VCaP (cell line): Measurements from ENCODE around the gene CALN1.

ENCODE experiments used
- H3K27ac ChIP-seq: fragments of 450-650 bp; 2 replicates; pipeline ENCODE4 v1.5.1; 2017
- TF ChIP-seq, protein P1 (sequence below): fragments of 450-650 bp; conservative IDR thresholded peaks from 2 replicates; pipeline ENCODE4 v1.5.1; 2017; ENCODE audit warnings: mild to moderate bottlenecking, moderate library complexity

CALN1 gene

DNA sequence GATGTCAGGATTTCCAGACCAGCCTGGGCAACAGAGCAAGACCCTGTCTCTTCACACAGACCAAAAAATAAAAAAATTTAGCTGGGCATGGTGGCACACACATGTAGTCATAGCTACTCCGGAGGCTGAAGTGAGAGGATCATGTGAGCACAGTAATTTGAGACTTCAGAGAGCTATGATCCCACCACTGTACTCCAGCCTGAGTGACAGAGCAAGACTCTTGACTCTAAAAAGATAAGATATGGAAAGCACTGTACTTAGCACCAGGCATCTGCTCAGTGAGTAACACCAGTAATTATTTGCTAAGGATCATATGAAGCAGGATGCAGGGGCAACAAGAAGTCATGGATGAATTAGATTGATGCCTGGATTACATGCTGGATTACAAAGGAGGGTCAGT lies 128.8 kb downstream of the CALN1 start:
- TF ChIP-seq, protein P1, sequence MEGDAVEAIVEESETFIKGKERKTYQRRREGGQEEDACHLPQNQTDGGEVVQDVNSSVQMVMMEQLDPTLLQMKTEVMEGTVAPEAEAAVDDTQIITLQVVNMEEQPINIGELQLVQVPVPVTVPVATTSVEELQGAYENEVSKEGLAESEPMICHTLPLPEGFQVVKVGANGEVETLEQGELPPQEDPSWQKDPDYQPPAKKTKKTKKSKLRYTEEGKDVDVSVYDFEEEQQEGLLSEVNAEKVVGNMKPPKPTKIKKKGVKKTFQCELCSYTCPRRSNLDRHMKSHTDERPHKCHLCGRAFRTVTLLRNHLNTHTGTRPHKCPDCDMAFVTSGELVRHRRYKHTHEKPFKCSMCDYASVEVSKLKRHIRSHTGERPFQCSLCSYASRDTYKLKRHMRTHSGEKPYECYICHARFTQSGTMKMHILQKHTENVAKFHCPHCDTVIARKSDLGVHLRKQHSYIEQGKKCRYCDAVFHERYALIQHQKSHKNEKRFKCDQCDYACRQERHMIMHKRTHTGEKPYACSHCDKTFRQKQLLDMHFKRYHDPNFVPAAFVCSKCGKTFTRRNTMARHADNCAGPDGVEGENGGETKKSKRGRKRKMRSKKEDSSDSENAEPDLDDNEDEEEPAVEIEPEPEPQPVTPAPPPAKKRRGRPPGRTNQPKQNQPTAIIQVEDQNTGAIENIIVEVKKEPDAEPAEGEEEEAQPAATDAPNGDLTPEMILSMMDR, result no peak

DNA sequence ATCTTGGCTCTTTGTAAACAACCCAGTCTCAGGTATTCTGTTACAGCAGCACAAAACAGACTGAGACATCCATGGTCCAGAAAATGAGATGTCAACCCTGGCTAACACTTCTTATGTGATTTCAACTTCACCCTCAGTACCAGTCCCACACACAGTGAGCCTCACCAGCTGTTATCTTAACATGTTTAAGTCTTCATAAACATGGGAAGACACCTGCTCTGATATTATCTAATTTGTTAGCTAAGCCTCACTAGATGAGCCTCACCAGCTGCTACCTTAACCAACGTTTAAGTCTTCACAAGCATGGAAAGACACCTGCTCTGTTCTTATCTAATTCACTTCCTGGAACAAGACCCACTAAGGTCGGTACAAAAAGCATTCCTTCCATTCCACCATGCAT lies 130.8 kb downstream of the CALN1 start:
- TF ChIP-seq, protein P1, result no peak
- no peak overlapping the region for H3K27ac ChIP-seq

More for the DNA sequence above, 128.8 kb downstream of the CALN1 start:
- H3K27ac ChIP-seq, result no peak overlapping the region

DNA sequence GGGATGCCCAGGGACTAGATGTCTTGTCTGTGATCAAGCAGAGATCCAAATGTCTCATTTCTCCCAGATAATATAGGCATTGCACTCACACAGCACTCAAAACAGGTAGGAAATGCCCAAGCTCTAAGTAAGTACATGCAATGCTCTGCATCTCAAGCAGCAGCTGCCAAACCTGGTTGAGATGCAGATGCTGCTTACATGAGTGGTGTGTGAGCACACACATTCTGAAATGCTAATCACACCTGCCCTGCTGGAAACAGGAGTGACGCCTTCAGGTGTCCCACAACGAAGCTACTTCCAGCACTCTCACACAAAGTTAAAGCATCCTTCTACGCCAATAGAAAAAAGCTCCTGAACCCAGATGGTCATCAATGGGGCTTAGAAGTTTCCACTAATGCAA lies 132.9 kb downstream of the CALN1 start:
- H3K27ac ChIP-seq, result no peak overlapping the region
- TF ChIP-seq, protein P1, result no peak

DNA sequence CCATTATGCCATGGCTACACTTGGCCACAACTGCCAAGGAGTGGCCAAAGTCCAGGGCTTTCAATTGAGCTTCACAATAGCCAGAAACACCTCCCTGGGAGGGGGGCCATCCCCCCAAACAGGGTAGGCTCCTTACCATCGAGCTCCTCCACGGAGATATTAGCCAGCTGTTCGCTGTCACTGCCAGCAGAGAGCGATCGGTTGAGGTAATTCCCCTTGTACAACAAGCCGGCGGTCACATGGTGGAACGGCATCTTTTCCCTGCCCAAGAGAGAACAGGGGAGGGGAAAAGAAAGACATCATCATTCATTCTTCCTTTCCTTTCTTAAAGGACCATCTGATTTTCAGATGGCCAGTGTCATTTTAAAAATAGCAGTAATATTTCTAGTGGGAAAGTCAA lies 133.6 kb downstream of the CALN1 start:
- no peak overlapping the region for H3K27ac ChIP-seq
- TF ChIP-seq, protein P1, result no peak

DNA sequence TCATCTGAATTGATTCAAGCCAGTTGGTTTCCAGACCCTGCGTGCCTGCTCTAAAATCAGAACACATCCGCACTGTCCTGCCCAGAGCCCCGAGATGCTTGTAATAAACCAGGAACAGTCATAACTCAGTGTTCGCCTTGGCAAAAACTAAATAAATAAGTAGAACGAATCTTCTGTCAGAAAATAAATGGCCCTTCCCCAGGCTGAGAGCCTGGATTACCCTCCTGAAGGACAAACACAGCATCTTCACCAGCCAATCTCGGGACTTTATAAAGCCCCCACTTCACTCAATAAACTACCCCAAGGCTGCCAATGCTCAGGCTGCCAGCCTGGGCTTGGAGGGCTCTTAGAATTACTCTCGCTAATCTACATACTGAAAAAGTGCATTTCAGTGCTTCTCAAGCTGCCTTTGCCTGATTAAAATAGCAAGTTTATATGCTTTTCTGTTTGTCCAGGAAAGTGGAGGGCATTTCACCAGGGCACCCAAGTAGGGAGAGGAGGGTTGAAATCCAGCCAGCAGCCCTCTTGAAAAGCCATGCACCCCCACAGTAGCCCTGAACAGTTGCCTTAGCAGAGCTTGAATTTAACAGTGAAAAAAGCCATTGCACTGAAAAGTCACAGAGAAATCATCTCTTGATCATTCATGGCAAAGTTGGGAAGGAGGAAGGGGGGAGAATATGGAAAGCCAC lies 136.6 kb downstream of the CALN1 start:
- TF ChIP-seq, protein P1, result no peak
- no peak overlapping the region for H3K27ac ChIP-seq

DNA sequence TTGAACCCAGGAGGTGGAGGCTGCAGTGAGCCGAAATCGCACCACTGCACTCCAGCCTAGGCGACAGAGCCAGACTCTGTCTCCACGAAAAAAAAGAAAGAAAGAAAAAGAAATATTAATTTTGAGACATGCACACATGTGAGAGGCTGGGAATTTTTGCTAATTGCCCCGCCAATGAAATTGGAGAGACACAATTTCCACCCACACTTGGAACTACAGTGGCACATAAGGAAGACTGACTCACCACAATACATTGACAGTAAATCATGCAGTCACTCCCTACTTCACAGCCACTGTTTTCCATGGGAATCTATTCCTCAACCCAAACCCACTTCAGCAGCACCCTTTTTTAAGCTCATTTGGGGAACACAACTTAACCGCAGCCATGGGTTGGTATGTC lies 139.7 kb downstream of the CALN1 start:
- TF ChIP-seq, protein P1, result no peak
- no peak overlapping the region for H3K27ac ChIP-seq

DNA sequence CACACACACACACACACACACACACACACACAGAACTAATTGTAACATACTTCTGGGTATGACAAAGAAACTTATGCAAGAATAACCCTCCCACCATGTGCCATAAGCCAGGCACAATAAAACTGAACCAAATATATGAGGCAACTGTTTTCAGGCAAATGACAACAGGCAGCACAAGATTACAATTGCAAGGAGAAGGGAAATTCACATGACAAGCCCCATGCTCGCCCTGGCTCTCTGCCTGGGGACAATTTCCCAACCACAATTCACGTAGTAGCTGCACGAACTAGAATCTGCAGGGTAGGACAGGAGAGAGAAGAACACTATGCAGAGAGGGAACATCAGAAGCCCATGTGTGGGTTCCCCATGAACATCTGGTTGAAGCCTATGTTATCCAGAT lies 143.3 kb downstream of the CALN1 start:
- TF ChIP-seq, protein P1, result no peak
- H3K27ac ChIP-seq, result no peak overlapping the region
